ENCODE results near the gene PTPRT.

The PTPRT gene

DNA sequence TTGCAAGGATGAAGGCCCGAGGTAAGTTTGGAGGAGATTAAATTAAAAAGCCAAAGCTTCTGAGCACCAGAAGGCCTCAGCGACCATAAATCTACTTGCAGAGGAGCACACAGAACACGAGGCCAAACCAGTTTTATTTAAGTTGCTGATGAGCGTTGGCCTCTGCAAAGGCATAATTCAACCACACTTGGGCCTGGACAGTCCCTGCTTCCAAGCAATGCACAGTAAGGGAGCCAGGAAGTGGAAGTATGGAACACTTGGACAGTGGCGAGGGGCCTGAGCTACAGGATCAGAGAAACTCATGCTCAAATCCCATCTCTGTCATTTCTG is 92.8 kb downstream of the PTPRT start:
- no peak for DNase-seq

GRCh38 chr20:43096126-43096930 is 93.4 kb downstream of the PTPRT start:
- DNase-seq, result no peak

DNA sequence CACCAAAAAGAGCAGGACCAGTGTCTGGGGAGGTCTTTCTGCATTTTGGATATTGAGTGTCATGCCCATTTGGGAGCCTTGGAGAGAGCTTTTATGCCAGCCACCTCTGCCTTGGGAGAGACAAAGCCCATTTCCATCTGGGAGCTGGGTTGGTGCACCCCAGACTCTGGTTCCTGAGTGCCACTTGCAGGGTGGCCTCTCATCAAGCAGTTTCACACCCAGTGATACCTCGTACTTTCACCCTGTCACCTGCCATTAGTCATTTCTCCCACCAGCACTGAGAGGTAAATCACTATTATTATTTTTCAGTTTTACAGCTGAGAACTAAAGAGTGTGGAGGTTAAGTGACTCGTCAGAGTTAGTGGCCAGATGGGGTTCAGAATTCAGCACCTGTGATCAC is 94.7 kb downstream of the PTPRT start:
- DNase-seq, result no peak

- no peak for DNase-seq
These were observed 97.2 kb downstream of the PTPRT start for GRCh38 chr20:43092386-43093088.

DNA sequence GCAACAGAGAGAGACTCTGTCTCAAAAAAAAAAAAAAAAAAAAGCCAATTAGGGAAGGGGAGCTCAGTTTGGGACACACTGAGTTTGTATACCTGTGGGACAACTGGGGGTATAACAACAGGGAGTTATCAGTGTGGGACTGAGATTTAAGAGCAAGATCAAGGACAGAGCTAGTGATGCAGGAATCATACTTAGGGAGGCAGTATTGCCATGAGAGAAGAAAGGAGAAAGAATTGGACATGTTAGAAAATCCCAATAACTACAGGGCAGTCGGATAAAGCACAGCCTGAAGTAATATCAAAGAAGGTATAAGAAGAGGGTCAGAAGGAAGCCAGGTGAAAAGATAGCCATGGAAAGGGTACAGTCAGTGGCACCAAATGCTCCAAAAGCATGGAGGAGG is 121.2 kb downstream of the PTPRT start:
- no peak for DNase-seq

DNA sequence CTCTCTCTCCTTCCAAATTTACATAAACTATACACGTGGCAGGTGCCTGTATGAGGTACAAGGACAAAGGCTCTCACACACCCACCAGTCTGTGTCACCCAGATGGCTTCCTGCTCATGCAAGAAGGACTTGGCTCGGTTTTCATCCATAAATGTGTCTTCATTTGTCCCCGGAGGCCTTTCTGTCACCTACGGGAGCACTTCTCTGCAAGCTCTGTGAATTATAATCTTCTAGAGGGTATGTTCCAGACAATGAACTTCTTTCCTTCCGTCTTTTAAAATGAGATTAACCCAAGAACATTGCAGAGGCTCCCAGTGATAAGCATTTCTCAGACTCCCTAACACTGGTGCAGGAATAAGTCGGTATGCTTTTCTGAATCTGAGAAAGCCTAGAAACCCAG is 123.6 kb downstream of the PTPRT start:
- DNase-seq, result no peak

- no peak for DNase-seq
These were observed 124.4 kb downstream of the PTPRT start for GRCh38 chr20:43065299-43065698.

DNA sequence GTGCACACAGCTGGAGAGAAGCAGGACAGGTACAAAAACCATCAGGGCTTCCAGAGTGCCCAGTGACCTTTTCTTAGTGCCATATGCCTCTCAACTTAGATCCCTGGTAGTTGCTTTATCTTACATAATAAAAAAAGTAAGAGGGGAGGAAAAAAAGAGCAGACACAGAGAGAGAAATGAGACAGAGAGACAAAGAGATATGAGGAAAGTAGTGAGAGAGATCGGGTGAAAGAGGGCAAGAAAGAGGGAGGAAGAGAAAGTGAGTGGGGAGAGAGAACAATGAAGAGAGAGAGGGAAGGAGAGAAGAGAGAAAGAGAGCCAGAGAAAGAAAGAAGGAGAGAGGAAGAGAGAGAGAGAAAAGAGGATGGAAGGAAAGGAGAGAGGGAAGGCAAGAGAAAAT is 131.6 kb downstream of the PTPRT start:
- DNase-seq, result no peak

- DNase-seq, result no peak
These were observed 132.4 kb downstream of the PTPRT start for GRCh38 chr20:43057317-43057716.

GRCh38 chr20:43055181-43055884 is 134.4 kb downstream of the PTPRT start:
- no peak for DNase-seq

DNA sequence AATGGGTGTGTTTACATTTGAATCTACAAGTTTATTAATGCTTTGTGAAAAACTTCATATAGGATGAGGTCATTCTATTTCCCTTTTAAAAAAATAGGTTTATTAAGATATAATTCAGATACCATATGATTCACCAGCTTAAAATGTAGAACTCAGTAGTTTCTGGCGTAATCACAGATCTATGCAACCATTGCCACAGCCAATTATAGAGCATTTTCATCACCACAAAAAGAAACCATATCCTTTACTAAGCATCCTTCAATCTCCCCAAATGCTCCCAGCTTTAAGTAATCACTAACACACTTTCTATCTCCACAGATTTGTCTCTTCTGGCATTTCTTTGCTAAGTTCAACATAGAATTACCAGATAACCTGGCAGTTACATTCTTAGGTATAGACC is 137.2 kb downstream of the PTPRT start:
- DNase-seq, result no peak

GRCh38 chr20:43046966-43047365 is 142.7 kb downstream of the PTPRT start:
- DNase-seq, result no peak

DNA sequence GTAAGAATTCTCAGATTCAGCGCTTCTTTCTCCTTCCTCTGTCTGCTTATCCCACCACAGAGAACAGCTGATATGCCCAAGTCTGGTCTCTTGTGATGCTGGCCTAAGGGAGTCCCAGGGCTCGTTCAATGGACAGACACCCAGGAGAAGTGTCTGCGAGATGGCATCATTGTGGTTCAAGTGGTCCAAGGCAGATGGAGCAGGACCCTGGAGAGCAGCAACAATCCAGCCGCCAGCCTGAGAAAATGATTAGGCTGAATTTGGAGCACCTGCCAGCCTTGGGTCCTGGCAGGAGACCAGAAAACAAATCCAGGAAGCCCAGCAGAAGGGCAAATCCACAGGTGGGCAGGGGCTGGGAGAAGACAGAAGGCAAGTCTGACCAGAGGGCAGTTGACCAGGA is 145.8 kb downstream of the PTPRT start:
- DNase-seq, result no peak

DNA sequence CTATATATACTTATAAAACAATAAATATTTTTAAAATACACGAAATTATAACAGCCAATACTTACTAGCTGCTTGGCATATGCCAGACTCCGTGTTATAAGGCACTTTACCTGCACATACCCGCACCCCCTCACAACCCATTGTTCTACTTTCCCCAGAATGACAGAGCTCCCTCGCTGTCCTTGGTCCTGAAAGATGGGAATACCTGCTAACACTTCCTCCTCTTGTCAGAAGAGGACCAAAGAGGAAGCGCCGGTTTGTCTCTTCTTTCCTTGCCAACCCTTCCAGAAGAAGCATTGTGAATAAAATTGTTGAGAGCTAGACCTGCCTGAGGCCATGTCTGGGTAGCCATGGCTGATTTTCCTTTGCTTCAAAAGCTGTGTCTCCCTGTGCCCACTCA is 149.3 kb downstream of the PTPRT start:
- DNase-seq, result no peak

DNA sequence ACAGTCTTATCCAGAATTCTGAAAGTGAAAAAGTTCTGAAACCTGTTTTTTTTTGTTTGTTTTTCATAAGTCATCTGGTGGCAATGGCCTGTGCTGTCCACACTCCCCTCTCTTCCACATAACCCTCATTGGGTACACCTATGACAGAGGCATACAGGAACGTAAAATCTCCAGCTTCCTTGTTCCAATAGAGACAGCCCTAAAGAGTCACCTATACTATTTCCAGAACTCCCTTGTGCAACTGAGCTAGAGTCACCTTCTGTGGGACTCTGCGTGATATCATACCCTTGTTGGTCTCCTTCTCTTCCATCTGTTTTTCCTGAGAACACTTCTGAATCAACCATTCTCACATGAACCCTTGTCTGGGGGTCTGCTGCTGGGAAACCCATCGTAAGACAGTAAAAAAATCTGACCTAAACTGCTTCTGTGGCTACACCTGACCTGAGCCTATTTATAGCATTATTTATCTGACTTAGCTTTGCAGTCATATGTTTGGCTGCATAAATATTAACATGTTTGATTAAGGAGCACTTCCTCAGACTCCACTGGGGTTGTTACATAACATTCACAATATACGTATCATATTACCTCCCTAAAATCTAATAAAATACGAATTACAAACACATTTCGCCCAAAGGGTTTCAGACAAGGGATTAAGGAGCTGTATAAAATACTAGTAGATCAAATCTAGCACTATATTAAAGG is 151.9 kb downstream of the PTPRT start:
- DNase-seq, result no peak

DNA sequence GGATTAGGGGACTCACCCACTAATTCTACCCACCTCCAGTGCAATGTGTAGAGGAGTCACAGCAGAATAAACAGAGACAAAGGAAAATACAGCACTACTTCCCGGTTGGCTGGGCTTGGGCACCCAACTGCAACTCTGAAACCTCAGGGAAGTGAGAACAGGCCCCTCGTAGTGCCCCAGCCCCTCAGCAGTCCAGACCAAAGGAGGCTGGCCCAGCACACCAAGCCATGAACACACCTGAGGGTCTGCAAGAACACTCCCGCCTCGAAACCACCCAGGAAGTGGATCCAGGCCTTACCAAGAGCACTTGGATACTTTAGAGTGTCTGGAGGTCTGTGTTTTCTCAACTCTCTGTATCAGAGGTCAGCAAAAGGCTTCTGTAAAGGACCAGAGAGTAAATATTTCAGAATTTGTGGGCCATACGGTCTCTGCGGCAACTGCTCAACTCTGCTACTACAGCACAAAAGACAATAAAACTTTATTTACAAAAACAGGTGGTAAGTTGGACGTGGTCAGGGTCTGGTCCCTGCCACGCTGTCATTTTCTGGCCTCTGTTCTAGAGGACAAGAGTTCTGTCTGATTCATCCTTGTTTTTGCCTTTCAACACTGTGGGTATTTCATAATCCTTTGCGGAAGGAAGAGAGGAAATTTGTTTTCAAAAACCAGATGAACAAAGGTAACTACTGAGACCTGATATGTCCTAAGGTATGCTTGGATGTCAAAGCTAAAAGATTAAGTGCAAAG is 154.6 kb downstream of the PTPRT start:
- DNase-seq, result no peak

- no peak for DNase-seq
These were observed 157.2 kb downstream of the PTPRT start for GRCh38 chr20:43032459-43032858.

DNA sequence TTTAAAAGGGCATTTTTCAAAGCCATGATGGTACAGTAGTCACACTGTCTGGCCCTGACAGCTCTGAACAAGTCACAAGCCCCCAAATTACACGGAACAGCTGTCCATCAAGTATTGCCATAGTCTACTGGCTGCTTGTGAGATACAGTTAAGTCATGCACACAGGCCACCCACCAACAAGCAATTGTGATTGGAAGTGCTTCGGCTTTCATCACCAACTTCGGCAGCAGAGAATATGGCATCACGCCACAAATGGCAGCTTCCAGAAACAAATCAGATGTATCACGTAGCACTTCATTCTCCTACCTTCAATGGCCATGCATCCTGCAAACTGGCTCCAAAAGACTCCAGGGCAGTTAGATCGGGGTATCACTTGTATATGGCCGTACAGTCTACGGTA is 160.5 kb downstream of the PTPRT start:
- DNase-seq, result no peak

GRCh38 chr20:43028470-43028869 is 161.2 kb downstream of the PTPRT start:
- DNase-seq, result no peak

DNA sequence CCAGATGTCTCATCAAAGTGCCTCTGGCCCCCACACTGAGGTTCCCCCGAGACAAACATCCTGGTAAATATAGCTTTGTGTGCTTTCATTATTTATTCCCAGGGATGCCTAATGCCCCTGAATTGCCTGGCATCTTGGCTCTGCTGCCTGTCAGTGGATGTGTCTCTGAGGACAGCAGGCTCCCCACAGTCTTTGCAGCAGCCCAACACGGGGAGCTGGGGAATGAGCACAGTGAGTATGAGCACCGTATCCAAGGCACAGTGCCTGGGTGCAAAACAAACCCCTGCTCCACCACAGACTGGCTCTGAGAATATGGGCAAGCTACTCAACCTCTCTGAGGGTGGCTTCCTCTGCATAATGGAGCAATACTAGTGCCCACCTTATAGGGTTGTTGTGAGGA is 165.9 kb downstream of the PTPRT start:
- no peak for DNase-seq

DNA sequence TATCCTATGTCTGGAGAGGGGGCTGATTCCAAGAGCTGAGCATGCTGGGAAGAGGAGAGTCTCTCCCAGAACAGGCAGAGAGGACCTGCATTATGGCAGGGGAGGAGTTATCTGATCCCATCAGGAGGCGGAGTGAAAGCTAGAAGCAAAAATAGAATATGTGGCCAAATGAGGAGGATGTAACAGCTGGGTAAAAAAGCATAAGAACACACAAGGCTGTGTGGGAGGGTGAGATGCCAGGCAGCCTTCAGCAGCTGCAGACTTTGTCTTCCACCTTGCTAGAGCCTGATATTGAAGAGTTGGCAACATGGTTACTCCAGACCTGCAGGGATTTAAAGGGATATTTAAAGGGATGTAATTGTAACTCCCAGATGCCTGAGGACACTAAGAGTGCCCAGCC is 167.1 kb downstream of the PTPRT start:
- no peak for DNase-seq

DNA sequence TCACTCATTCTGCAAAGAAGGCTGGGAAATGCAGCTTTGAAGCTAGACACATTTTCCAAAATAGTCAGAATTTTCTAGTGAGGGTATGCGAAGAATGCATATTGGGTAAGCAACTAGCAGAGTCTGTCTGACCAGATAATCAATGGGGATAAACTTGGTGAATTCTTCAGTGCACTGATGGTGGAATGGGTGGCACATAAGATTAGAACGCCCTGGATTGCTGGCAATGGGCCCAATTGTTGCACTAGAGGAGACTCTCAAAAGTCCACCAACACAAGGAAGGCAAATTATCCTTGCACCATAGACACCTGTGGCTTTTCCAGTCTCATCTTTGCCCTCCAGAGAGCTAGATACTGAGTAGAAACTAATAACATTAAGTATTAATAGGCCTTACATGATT is 167.6 kb downstream of the PTPRT start:
- no peak for DNase-seq
